ENCODE measurements around the gene NHEJ1.
A peak's percentile ranks its signal among the peaks of the same experiment; 100 is the strongest.

Gene NHEJ1

GRCh38 chr2:219178377-219179175, 18.0 kb upstream of the NHEJ1 start:
- Histone ChIP-seq H3K9me3 (ENCODE audit: severe bottlenecking) (no peaks in the 10 kb centered on the region), H3K36me3 (peaks cover 64% of the 10 kb centered on the region), H3K4me3 (ENCODE audit: low read depth, low read length) (peak overlapping the region; percentile 63), H3K27me3 (ENCODE audit: insufficient read depth, low read depth, severe bottlenecking) (no peaks in the 10 kb centered on the region), H3K27ac (peak overlapping the region; percentile 88)
- DNase-seq: peak; percentile 58
- TF ChIP-seq CTCF (IDR thresholded peaks at IDR 0.05; ENCODE audit: low read depth, low read length): no peak

GRCh38 chr2:219177552-219178376, 17.1 kb upstream of the NHEJ1 start, which contains the start of gene RETREG2:
RETREG2 (plus strand) TSS chr2:219178275; CDS start chr2:219178353, 78 bp downstream.
- Histone ChIP-seq H3K9me3 (ENCODE audit: severe bottlenecking) (no peaks in the 10 kb centered on the region), H3K27me3 (ENCODE audit: insufficient read depth, low read depth, severe bottlenecking) (no peaks in the 10 kb centered on the region), H3K36me3 (peaks cover 64% of the 10 kb centered on the region), H3K27ac (peak within 1 kb of the TSS; percentile 88), H3K4me3 (ENCODE audit: low read depth, low read length) (peak within 1 kb of the TSS; percentile 63)
- TF ChIP-seq CTCF (IDR thresholded peaks at IDR 0.05; ENCODE audit: low read depth, low read length): peak; percentile 57
- peak; percentile 82 for DNase-seq

- no peak for TF ChIP-seq CTCF (IDR thresholded peaks at IDR 0.05; ENCODE audit: low read depth, low read length)
- no peaks in the 10 kb centered on the region for H3K9me3 ChIP-seq (ENCODE audit: severe bottlenecking)
- H3K4me3 ChIP-seq (ENCODE audit: low read depth, low read length): peak within 1 kb of the TSS; percentile 63
- H3K27ac ChIP-seq: peak within 1 kb of the TSS; percentile 88
- H3K36me3 ChIP-seq: peaks cover 56% of the 10 kb centered on the region
- peak; percentile 88 for DNase-seq
- no peaks in the 10 kb centered on the region for H3K27me3 ChIP-seq (ENCODE audit: insufficient read depth, low read depth, severe bottlenecking)
Measured at GRCh38 chr2:219176818-219177551, 16.4 kb upstream of the NHEJ1 start, which contains the start of gene CNPPD1. CNPPD1 (minus strand) TSS chr2:219176925; CDS start chr2:219176828, 97 bp downstream.

GRCh38 chr2:219175928-219176817, 15.6 kb upstream of the NHEJ1 start:
- Histone ChIP-seq H3K27me3 (ENCODE audit: insufficient read depth, low read depth, severe bottlenecking) (no peaks in the 10 kb centered on the region), H3K9me3 (ENCODE audit: severe bottlenecking) (no peaks in the 10 kb centered on the region), H3K36me3 (peaks cover 48% of the 10 kb centered on the region), H3K27ac (peak overlapping the region; percentile 88), H3K4me3 (ENCODE audit: low read depth, low read length) (peak overlapping the region; percentile 63)
- TF ChIP-seq CTCF (IDR thresholded peaks at IDR 0.05; ENCODE audit: low read depth, low read length): no peak
- no peak for DNase-seq

- H3K36me3 ChIP-seq: peaks cover 41% of the 10 kb centered on the region
- no peak overlapping the region for H3K4me3 ChIP-seq (ENCODE audit: low read depth, low read length)
- no peak for DNase-seq
- no peaks in the 10 kb centered on the region for H3K9me3 ChIP-seq (ENCODE audit: severe bottlenecking)
- TF ChIP-seq CTCF (IDR thresholded peaks at IDR 0.05; ENCODE audit: low read depth, low read length): no peak
- no peak overlapping the region for H3K27ac ChIP-seq
- no peaks in the 10 kb centered on the region for H3K27me3 ChIP-seq (ENCODE audit: insufficient read depth, low read depth, severe bottlenecking)
Measured at GRCh38 chr2:219175486-219175885, 14.9 kb upstream of the NHEJ1 start.
